ENCODE results near the gene SLC9A4.

DNA sequence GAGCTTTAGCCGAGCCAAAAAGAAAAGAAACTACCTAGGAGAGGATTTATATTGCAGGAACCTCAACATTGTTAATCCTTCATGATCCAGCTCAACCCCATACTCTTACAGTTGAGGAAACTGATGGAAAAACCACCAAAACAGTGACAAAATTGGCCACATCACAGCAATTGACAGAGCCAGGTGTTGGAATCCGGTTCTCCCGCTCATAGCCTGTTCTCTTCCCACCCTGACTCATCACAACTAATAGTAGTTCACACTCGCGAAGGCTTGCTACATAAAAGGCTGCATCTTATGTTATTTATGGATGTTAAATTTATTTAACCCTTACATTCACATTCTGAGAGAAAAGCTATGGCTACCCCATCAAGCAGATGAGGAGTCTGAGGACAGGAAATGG is 33.7 kb downstream of the SLC9A4 start:
- TF ChIP-seq KDM1A (IDR thresholded peaks at IDR 0.05; ENCODE audit: borderline replicate concordance), result no peak
- TF ChIP-seq SUZ12 (IDR thresholded peaks at IDR 0.05; ENCODE audit: unreplicated experiment), result no peak
- TF ChIP-seq, protein P1, sequence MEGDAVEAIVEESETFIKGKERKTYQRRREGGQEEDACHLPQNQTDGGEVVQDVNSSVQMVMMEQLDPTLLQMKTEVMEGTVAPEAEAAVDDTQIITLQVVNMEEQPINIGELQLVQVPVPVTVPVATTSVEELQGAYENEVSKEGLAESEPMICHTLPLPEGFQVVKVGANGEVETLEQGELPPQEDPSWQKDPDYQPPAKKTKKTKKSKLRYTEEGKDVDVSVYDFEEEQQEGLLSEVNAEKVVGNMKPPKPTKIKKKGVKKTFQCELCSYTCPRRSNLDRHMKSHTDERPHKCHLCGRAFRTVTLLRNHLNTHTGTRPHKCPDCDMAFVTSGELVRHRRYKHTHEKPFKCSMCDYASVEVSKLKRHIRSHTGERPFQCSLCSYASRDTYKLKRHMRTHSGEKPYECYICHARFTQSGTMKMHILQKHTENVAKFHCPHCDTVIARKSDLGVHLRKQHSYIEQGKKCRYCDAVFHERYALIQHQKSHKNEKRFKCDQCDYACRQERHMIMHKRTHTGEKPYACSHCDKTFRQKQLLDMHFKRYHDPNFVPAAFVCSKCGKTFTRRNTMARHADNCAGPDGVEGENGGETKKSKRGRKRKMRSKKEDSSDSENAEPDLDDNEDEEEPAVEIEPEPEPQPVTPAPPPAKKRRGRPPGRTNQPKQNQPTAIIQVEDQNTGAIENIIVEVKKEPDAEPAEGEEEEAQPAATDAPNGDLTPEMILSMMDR (IDR thresholded peaks at IDR 0.05 in 2 of 3, conservative IDR thresholded peaks at IDR 0.05 in 1 of 3; ENCODE audit: control insufficient read depth in 2 of 3, extremely low read depth in 1 of 3, insufficient read depth in 1 of 3, low read depth in 3 of 3, low read length in 3 of 3), result no peak
- TF ChIP-seq, protein P2, sequence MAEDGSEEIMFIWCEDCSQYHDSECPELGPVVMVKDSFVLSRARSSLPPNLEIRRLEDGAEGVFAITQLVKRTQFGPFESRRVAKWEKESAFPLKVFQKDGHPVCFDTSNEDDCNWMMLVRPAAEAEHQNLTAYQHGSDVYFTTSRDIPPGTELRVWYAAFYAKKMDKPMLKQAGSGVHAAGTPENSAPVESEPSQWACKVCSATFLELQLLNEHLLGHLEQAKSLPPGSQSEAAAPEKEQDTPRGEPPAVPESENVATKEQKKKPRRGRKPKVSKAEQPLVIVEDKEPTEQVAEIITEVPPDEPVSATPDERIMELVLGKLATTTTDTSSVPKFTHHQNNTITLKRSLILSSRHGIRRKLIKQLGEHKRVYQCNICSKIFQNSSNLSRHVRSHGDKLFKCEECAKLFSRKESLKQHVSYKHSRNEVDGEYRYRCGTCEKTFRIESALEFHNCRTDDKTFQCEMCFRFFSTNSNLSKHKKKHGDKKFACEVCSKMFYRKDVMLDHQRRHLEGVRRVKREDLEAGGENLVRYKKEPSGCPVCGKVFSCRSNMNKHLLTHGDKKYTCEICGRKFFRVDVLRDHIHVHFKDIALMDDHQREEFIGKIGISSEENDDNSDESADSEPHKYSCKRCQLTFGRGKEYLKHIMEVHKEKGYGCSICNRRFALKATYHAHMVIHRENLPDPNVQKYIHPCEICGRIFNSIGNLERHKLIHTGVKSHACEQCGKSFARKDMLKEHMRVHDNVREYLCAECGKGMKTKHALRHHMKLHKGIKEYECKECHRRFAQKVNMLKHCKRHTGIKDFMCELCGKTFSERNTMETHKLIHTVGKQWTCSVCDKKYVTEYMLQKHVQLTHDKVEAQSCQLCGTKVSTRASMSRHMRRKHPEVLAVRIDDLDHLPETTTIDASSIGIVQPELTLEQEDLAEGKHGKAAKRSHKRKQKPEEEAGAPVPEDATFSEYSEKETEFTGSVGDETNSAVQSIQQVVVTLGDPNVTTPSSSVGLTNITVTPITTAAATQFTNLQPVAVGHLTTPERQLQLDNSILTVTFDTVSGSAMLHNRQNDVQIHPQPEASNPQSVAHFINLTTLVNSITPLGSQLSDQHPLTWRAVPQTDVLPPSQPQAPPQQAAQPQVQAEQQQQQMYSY (CRISPR knock-in tag; IDR thresholded peaks at IDR 0.05), result no peak
- TF ChIP-seq, protein P3, sequence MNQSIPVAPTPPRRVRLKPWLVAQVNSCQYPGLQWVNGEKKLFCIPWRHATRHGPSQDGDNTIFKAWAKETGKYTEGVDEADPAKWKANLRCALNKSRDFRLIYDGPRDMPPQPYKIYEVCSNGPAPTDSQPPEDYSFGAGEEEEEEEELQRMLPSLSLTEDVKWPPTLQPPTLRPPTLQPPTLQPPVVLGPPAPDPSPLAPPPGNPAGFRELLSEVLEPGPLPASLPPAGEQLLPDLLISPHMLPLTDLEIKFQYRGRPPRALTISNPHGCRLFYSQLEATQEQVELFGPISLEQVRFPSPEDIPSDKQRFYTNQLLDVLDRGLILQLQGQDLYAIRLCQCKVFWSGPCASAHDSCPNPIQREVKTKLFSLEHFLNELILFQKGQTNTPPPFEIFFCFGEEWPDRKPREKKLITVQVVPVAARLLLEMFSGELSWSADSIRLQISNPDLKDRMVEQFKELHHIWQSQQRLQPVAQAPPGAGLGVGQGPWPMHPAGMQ (IDR thresholded peaks at IDR 0.05; ENCODE audit: borderline replicate concordance), result no peak
- TF ChIP-seq TAF1 (IDR thresholded peaks at IDR 0.05; ENCODE audit: borderline replicate concordance, low read depth, low read length), result no peak
- TF ChIP-seq ZZZ3 (IDR thresholded peaks at IDR 0.05; ENCODE audit: control insufficient read depth, insufficient read length, low read depth), result no peak
- no peak for TF ChIP-seq RFX5 (IDR thresholded peaks at IDR 0.05; ENCODE audit: low read depth, low read length)
